RPMI8226 (cell line): ENCODE results near the gene PCGF3.
A peak's percentile ranks its signal among the peaks of the same experiment; 100 is the strongest.
"Not testable (repeated sequence)": the region's sequence is repeated elsewhere in the genome, so short reads cannot be mapped to it uniquely, and the experiment has no call there.

ENCODE experiments used
- DNase-seq: peaks from one replicate; pipeline ENCODE4 v3.0.0-alpha.2; 2015

The PCGF3 gene

DNA sequence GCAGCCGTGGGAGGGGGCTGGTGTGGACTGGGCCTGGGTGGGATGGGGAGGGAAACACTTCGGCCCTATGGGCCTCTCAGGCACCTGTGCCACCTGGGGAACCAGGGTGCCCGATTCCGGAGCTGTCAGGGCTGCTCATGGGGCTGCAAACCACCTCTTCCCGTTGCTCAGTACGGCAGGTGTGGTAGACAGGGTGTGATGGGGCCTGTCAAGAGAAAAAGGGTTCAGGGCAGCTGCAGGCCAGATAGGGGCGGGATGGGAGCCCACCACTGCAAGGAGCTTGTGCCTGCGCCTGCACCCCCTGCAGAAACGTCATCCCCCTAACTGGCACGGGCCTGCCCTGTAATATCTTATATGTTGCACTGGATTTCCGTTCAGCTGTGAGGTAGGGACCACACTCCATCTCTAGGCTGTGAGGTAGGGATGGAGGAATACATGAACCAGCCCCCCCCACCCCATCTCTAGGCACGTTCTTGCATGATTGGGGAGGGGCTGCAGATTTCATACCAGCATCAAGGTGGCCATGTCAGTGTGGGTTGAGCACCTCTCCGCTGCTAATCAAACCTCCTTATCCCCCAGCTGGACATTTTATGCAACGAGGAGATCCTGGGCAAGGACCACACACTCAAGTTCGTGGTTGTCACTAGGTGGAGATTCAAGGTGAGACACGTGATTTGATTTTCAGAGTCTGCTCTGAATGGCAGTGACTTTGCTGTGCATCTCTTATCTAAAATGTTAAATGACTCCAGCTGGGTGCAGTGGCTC lies 59.0 kb downstream of the PCGF3 start:
- DNase-seq = no peak

GRCh38 chr4:766152-766515 lies 60.5 kb downstream of the PCGF3 start:
- no peak for DNase-seq

DNA sequence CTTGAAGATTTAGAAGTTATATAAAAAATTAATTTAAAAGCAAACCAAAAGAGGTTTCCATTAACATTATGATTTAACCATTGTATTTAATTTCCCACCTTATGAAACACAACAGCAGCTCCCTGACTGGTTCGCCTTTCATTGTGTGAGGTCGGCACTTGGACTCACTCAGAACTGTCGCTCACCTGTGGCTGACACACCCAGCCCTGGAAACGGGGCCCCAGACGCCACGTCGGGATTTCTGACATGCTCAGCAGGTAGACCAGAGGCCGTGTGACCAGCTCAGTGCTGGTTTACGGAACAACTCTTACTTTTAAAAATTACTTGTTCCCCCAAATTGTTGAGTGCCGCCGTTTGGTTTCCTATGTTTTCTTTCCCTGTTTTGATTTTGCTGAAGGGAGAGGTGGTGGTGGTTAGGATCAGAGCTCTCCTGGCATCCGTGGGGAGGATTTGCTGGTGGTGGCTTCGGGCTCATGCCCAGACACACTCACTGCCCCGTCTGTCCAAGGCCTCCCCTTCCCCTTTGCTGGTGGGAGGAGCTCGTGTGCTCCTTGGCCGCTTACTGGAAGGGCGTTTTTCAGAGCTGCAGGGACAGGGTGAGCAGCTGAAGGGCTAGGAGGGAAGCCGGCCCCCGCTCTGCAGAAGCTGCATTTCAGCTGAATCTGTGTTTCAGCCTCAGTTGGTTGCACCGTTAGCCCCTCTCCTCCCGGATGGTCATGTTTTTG lies 61.1 kb downstream of the PCGF3 start:
- DNase-seq = no peak

DNA sequence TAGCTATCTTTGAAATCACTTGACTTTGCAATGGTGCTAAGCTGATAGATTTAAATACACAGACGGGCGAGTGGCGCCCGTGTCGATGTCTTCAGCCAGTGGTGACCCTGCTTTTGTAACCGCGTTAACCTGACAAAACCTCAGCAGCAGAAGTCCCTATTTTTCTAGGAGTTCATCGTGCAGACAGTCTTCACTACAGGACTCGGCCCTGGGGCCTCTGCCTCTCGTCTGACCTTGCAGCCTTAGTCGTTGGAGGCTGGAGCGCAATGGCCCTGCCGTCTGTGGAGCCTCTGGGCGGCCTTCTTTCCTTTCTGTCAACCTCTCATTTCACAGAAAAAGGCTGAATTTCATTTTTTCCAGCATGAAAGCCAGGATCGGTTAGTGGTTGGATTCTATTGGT lies 62.4 kb downstream of the PCGF3 start:
- DNase-seq = no peak

- DNase-seq = no peak
Observed at GRCh38 chr4:768995-769394, 63.4 kb downstream of the PCGF3 start.

GRCh38 chr4:769511-769910 lies 63.9 kb downstream of the PCGF3 start:
- no peak for DNase-seq

GRCh38 chr4:770022-770421 lies 64.4 kb downstream of the PCGF3 start:
- no peak for DNase-seq

DNA sequence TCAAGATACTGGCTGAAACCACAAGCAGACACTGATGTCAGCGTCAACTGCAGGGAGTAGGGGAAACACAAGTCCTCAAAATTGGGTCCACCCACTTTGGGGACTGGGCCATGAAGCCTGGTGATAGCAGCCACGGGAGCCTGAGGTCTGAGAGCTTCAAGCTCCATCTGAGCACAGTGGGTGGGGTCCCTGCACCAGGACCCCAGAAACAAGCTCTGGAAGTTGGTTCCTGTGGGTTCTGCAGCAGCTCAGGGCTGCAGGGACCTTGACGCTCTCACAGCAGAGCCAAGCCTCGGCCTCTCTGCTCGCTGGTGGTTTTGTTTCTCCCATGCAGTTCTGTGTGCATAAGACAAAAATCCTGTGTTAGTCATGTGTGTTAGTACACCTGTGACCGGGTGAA lies 65.8 kb downstream of the PCGF3 start:
- DNase-seq = no peak

GRCh38 chr4:772118-772517 lies 66.5 kb downstream of the PCGF3 start:
- no peak for DNase-seq

- no peak for DNase-seq
Observed at GRCh38 chr4:772776-773175, 67.1 kb downstream of the PCGF3 start.

- no peak for DNase-seq
Observed at GRCh38 chr4:773214-773613, 67.6 kb downstream of the PCGF3 start.

DNA sequence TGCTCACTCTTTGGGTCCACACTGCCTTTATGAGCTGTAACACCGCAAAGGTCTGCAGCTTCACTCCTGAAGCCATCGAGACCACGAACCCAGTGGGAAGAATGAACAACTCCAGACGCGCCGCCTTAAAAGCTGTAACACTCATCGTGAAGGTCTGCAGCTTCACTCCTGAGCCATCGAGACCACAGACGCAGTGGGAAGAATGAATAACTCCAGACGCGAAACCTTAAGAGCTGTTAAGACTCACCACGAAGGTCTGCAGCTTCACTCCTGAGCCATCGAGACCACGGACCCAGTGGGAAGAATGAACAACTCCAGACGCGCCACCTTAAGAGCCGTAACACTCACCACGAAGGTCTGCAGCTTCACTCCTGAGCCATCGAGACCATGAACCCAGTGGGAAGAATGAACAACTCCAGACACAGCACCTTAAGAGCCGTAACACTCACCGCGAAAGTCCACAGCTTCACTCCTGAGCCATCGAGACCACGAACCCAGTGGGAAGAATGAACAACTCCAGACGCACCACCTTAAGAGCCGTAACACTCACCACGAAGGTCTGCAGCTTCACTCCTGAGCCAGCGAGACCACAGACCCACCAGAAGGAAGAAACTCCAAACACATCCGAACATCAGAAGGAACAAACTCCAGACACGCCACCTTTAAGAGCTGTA lies 68.9 kb downstream of the PCGF3 start:
- DNase-seq = not testable (repeated sequence)

GRCh38 chr4:775485-775884 lies 69.9 kb downstream of the PCGF3 start:
- not testable (repeated sequence) for DNase-seq

DNA sequence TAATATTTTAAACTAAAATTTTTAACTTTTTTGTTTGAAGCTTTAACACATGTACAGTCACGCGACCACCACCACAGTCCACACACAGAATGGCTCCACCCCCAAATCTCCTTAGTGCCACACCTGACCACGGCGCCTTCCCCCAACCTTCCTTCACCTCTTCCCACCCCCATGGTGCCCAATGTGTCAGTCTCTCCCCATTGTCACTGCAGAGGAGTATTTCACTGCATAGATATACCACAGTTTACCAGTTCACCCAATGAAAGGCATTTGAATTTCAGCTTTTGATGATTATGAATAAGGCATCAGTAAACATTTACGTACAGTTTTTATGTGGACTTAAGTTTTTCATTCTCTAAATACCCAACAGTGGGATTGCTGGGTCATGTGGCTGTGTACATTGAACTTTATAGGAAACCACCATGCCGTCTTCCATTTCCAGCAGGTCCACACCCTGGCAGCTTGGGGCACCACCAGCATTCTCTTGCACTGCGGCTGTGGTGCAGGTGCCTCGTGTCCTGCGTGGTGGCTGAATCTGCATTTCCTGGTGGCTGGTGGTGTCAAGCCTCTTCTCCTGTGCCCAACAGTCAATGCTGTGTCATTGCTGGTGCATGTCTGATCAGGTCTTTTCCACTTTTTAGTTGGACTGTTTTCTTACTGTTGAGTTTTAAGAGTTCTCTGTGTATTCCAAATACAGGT lies 71.3 kb downstream of the PCGF3 start:
- DNase-seq = no peak

DNA sequence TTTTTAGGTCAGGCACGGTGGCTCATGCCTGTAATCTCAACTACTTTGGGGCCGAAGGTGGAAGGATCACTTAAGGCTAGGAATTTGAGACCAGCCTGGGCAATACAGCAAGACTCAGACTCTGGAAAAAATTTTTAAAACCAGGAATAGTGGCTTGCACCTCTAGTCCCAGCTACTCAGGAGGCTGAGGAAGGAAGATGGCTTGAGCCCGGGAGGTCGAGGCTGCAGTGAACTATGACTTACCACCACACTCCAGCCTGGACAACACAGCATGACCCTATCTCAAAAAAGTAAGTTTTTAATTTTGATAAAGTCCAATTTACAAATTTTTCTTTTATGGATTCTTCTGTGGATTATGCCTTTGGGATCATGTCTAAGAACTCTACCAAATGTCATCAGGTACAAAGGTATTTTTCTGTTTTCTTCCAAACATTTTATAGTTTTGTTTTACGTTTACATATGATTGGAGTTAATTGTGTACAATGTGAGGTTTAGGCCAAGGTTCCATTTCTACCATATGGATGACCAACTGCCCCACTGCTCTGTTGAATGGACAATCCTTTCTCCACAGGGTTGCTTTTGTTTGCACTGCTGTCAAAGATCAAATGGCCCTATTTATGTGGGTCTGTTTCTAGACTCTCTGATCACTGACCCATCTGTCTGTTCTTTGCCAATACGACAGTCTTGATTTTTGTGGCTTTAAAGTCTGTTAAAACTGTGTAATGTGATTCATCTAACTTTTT lies 72.1 kb downstream of the PCGF3 start:
- no peak for DNase-seq

DNA sequence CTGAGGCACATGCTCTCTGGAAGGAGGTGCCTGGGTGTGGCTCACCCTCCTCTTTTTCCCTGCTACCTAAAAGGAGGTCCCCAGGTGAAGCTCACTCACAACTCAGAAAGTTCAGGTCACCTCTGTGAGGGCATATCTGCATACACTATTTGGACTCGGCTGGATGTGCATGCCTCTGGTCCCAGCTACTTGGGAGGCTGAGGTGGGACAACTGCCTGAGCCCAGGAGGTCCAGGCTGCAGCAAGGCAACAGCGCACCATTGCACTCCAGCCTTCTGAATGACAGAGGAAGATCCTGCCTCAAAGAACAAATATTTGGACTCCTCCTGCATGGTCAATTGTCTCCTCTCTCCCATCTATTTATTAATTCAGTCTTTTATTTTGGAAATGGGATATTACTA lies 73.9 kb downstream of the PCGF3 start:
- no peak for DNase-seq

DNA sequence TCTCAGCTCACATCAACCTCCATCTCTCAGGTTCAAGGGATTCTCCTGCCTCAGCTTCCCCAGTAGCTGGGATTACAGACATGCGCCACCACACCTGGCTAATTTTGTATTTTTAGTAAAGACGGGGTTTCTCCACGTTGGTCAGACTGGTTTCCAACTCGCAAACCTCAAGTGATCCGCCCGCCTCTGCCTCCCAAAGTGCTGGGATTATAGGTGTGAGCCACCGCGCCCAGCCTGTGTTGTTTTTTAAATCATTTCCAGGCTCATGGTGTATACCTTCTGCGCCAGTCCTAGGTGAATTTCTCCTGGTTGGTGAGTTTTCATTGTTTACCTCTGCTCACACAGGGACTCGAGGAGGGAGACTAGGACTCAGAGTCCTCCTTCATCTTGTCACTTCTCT lies 74.6 kb downstream of the PCGF3 start:
- not testable (repeated sequence) for DNase-seq

DNA sequence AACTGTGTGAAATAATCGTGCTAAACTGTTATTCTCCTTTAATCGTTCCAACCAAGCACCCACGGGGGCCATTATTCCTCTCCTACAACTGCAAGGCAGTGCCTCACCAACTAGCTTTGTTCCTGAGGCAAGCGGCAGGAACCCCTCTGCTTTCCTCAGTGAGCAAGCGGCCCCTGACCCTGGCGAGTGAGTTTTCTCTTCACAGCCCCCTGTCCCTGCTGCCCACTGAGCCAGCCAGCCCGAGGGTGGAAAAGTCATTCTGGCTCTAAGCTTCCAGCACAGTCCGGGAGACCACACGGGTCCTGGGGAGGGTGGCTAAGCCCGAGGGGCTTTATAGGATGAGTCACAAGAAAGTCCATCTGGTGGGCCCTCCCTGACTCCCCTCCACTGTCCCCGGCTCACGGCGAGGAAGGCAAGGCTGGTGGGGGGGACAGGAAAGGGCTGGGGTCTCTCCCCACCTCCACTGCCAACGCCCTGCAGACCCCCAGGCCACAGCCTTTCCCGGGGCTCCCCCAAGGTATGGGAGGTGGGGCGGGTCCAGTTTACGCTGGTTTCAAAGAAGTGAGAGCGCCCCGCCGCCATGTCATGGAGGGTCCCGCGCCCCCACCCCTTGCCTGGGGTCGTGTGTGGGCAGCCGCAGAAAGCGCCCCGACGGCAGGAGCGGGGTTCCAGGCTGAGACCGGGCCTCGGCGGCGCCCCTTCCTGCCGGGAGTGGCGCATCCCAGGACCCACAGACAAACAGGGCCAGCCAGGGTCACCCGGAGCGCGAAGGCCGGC lies 75.3 kb downstream of the PCGF3 start:
- DNase-seq = no peak

DNA sequence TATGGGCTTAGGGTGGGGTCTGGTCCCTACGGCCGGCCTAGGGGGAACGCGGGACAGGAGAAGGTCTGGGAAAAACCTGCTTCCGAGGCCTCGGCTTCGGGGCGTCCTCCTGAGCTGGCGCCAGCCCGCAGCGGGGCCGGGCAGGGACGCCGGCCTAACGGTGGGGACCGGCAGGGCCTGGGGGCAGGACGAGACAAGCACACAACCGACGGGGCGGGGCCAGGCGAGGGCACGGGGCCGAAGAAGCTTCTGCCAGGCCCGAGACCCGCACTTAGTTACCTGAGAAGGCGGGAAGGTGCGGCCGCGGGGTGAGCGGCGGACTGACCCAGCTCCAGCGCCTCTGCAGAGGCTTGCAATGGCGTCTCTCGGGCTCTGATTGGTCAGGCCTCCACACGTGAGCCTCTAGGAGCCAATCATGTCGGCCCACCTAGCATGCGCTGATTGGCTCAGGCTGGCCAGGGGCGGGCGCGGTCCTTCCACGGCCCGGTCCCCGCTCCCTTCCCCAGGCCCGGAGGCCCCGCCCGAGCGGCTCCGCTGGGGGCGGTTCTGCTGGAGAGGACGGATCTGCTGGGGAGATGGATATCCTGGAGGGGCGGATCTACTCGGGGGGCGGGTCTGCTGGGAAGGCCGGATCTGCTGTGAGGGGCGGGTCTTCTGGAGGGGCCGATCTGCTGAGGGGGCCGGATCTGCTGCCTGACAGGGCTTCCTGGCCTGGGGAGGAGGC lies 76.0 kb downstream of the PCGF3 start:
- DNase-seq = peak; percentile 96

- no peak for DNase-seq
Observed at GRCh38 chr4:784401-785331, 79.0 kb downstream of the PCGF3 start.
